ENCODE data around the gene ZNF37A. TPM values are rescaled to one million over a fixed set of nuclear protein-coding genes. Genes with fewer than 3 reads are reported as not detected.

Gene ZNF37A
- total RNA-seq, 4 donors from 2014 or later, result 7.3 to 25.3 (median 8.9) TPM

GRCh38 chr10:38156416-38157269, 62.5 kb downstream of the ZNF37A start:
- Histone ChIP-seq H3K27ac (no peak overlapping the region), H3K27me3 (no peaks in the 10 kb centered on the region), H3K4me3 (no peak overlapping the region), H3K4me1 (no peaks in the 10 kb centered on the region), H3K36me3 (no peaks in the 10 kb centered on the region), H3K9me3 (peaks cover 22% of the 10 kb centered on the region)
- no peak for TF ChIP-seq POLR2AphosphoS5 (IDR thresholded peaks at IDR 0.05)
- TF ChIP-seq CTCF (IDR thresholded peaks at IDR 0.05), result no peak
- TF ChIP-seq POLR2A (IDR thresholded peaks at IDR 0.05), result no peak
- no peak for TF ChIP-seq EP300 (IDR thresholded peaks at IDR 0.05)
- 89% methylated on average over 17 of the region's 37 CpGs for WGBS
- no peak for DNase-seq (ENCODE audit: low spot score in 2 of 2)

GRCh38 chr10:38157270-38157685, 63.1 kb downstream of the ZNF37A start:
- no peak for DNase-seq (ENCODE audit: low spot score in 2 of 2)
- 91% methylated on average over 7 of the region's 10 CpGs for WGBS
- TF ChIP-seq CTCF (IDR thresholded peaks at IDR 0.05) (no peak), POLR2AphosphoS5 (IDR thresholded peaks at IDR 0.05) (no peak), POLR2A (IDR thresholded peaks at IDR 0.05) (no peak), EP300 (IDR thresholded peaks at IDR 0.05) (no peak)
- Histone ChIP-seq H3K36me3 (no peaks in the 10 kb centered on the region), H3K4me1 (no peaks in the 10 kb centered on the region), H3K9me3 (peaks cover 22% of the 10 kb centered on the region), H3K27me3 (no peaks in the 10 kb centered on the region), H3K27ac (no peak overlapping the region), H3K4me3 (no peak overlapping the region)

GRCh38 chr10:38159004-38159403, 64.9 kb downstream of the ZNF37A start:
- H3K4me1 ChIP-seq, result no peaks in the 10 kb centered on the region
- DNase-seq (ENCODE audit: low spot score in 2 of 2), result no peak
- WGBS, result 66% methylated on average over 2 of the region's 2 CpGs
- no peak for TF ChIP-seq POLR2A (IDR thresholded peaks at IDR 0.05)
- no peak for TF ChIP-seq POLR2AphosphoS5 (IDR thresholded peaks at IDR 0.05)
- TF ChIP-seq CTCF (IDR thresholded peaks at IDR 0.05), result no peak
- TF ChIP-seq EP300 (IDR thresholded peaks at IDR 0.05), result no peak
- H3K36me3 ChIP-seq, result no peaks in the 10 kb centered on the region
- H3K4me3 ChIP-seq, result no peak overlapping the region
- no peak overlapping the region for H3K27ac ChIP-seq
- H3K9me3 ChIP-seq, result peaks cover 22% of the 10 kb centered on the region
- no peaks in the 10 kb centered on the region for H3K27me3 ChIP-seq

- 38% methylated on average over 1 of the region's 1 CpG for WGBS
Measured at GRCh38 chr10:38163617-38164016, 69.5 kb downstream of the ZNF37A start.

More at GRCh38 chr10:38163617-38164016, 69.5 kb downstream of the ZNF37A start:
- DNase-seq (ENCODE audit: low spot score in 2 of 2), result no peak
- H3K36me3 ChIP-seq, result no peaks in the 10 kb centered on the region
- no peaks in the 10 kb centered on the region for H3K27me3 ChIP-seq
- TF ChIP-seq EP300 (IDR thresholded peaks at IDR 0.05) (no peak), POLR2A (IDR thresholded peaks at IDR 0.05) (no peak), CTCF (IDR thresholded peaks at IDR 0.05) (no peak), POLR2AphosphoS5 (IDR thresholded peaks at IDR 0.05) (no peak)
- H3K4me3 ChIP-seq, result no peak overlapping the region
- no peak overlapping the region for H3K27ac ChIP-seq
- H3K9me3 ChIP-seq, result peaks cover 14% of the 10 kb centered on the region
- no peaks in the 10 kb centered on the region for H3K4me1 ChIP-seq

All from suprapubic skin (tissue), 4 donors.